ENCODE measurements around the gene SYT8. TPM values are rescaled to one million over a fixed set of nuclear protein-coding genes. Genes with fewer than 3 reads are reported as not detected.
A peak's percentile ranks its signal among the peaks of the same experiment; 100 is the strongest.

SYT8 gene
- total and polyA plus RNA-seq, 2 of the 8 experiments (the other 6 are each of a cell fraction or from before 2014, with no cell fraction given): not detected

DNA sequence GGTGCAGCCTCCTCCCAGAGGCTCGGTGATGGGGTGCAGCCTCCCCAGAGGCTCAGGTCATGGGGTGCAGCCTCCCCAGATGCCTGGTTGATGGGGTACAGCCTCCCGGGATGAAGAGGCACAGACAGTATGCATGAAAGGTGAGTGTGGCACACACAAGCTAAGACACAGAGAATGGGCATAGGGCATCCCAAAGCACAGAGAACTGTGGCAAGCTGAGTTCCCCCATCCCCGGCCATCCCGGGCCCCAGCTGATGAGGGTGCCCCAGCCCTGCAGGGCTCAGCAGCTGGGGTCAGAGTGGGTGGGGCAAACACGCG, 4.8 kb upstream of the SYT8 start:
- H3K14ac ChIP-seq (ENCODE audit: insufficient read length): no peak overlapping the region

More for the DNA sequence above, 4.8 kb upstream of the SYT8 start:
- DNase-seq (ENCODE audit: low read depth in 1 of 2, low spot score in 2 of 2) (no peak), FAIRE-seq (no peak)
- no peaks in the 10 kb centered on the region for H3K79me2 ChIP-seq (ENCODE audit: control insufficient read depth in 1 of 2, insufficient read depth in 2 of 2, low read length in 2 of 2)
- H3K23me2 ChIP-seq (ENCODE audit: low read depth, low read length): no peaks in the 10 kb centered on the region
- H2AFZ ChIP-seq (ENCODE audit: low read length): no peak overlapping the region
- H2BK15ac ChIP-seq (ENCODE audit: low read length): no peak overlapping the region
- H4K91ac ChIP-seq (replicated peaks; ENCODE audit: insufficient read length, low read length): no peak overlapping the region
- H3K18ac ChIP-seq (ENCODE audit: extremely low read depth, low read length): no peak overlapping the region
- H4K20me1 ChIP-seq (replicated peaks in 1 of 2; ENCODE audit: control insufficient read depth in 1 of 2, insufficient read depth in 2 of 2, low read length in 2 of 2): no peaks in the 10 kb centered on the region
- no peak overlapping the region for H3K4ac ChIP-seq (replicated peaks; ENCODE audit: insufficient read length, low read depth, low read length)
- H3K9me3 ChIP-seq (ENCODE audit: insufficient read depth in 2 of 2, low read depth in 1 of 2, low read length in 1 of 2): no peaks in the 10 kb centered on the region
- no peak overlapping the region for H3K56ac ChIP-seq (replicated peaks; ENCODE audit: insufficient read length, low read depth, low read length)
- no peaks in the 10 kb centered on the region for H3K36me3 ChIP-seq (ENCODE audit: control insufficient read depth in 2 of 4, insufficient read depth in 4 of 4, low read length in 3 of 4)
- no peak overlapping the region for H2BK120ac ChIP-seq (replicated peaks; ENCODE audit: low read depth, low read length)
- H3K4me2 ChIP-seq (ENCODE audit: insufficient read depth in 1 of 2, low read depth in 2 of 2, low read length in 2 of 2): no peak overlapping the region
- H3K4me3 ChIP-seq (ENCODE audit: extremely low read depth in 1 of 4, insufficient read depth in 2 of 4, low read depth in 3 of 4, low read length in 4 of 4): no peak overlapping the region
- no peak overlapping the region for H3K27ac ChIP-seq (ENCODE audit: low read depth, low read length)
- H2BK20ac ChIP-seq (ENCODE audit: low read length): no peak overlapping the region
- CTCF ChIA-PET (ENCODE audit: partially characterized antibody): interaction anchor here (0.7 to 15.8 kb wide), 8 partner anchors 22 to 337 kb away, joined by 3 to 439 read pairs (median 14); no protein-coding TSS in a partner anchor
- no peak overlapping the region for H2BK5ac ChIP-seq (ENCODE audit: low read depth, low read length)
- H3K9ac ChIP-seq (replicated peaks in 1 of 4; ENCODE audit: extremely low read depth in 1 of 4, low read depth in 3 of 4, low read length in 3 of 4): no peak overlapping the region
- 0 out of 2 replicates have a peak overlapping the region, but pooled peaks have one; percentile 24 for H2AK5ac ChIP-seq (ENCODE audit: low read depth, low read length)
- TF ChIP-seq SP2 (IDR thresholded peaks at IDR 0.05; ENCODE audit: low read length): no peak
- TF ChIP-seq CTBP2 (IDR thresholded peaks at IDR 0.05; ENCODE audit: borderline replicate concordance, insufficient read depth, insufficient read length, low read length): no peak
- no peak for TF ChIP-seq HDAC6 (IDR thresholded peaks at IDR 0.05; ENCODE audit: low read depth, low read length)
- no peak for TF ChIP-seq SIX5 (IDR thresholded peaks at IDR 0.05; ENCODE audit: low read depth, low read length)
- TF ChIP-seq RBBP5 (IDR thresholded peaks at IDR 0.05; ENCODE audit: borderline replicate concordance, low read depth, low read length): no peak
- no peak for TF ChIP-seq RXRA (IDR thresholded peaks at IDR 0.05; ENCODE audit: insufficient read depth, low read depth, low read length)
- TF ChIP-seq SUZ12 (IDR thresholded peaks at IDR 0.05; ENCODE audit: low read length): no peak
- no peak for TF ChIP-seq SIRT6 (IDR thresholded peaks at IDR 0.05; ENCODE audit: low read length)
- no peak overlapping the region for H4K5ac ChIP-seq (ENCODE audit: insufficient read length, low read depth, low read length)
- 90% methylated on average over 6 of the region's 6 CpGs; no CpG with 5 or more reads in 1 of the 2 experiments for WGBS, 2 experiments (ENCODE audit: extremely low coverage in 1 of 2, insufficient coverage in 1 of 2, insufficient read length in 1 of 2, insufficient replicate concordance in 2 of 2, low coverage in 1 of 2, low lambda C conversion rate in 2 of 2, missing lambda C conversion rate in 1 of 2)
- no peak overlapping the region for H4K8ac ChIP-seq (ENCODE audit: extremely low read depth, insufficient read depth, low read length)
- H3K4me1 ChIP-seq (replicated peaks in 1 of 4; ENCODE audit: control insufficient read depth in 3 of 4, insufficient read depth in 4 of 4, low read length in 3 of 4): peaks cover 0 to 4% (median 3%) of the 10 kb centered on the region in 4 experiments; a peak in 5 of 7 replicates
- no peak overlapping the region for H2BK12ac ChIP-seq (ENCODE audit: low read depth, low read length)
- POLR2A ChIA-PET (ENCODE audit: partially characterized antibody): no interaction called here
- no peak overlapping the region for H3K23ac ChIP-seq (ENCODE audit: insufficient read length)
- H3K27me3 ChIP-seq (replicated peaks in 1 of 4; ENCODE audit: control insufficient read depth in 3 of 4, extremely low read depth in 1 of 4, insufficient read depth in 3 of 4, low read length in 3 of 4): peaks cover 0 to 6% (median 1%) of the 10 kb centered on the region in 4 experiments; a peak in 3 of 7 replicates
- H3K79me1 ChIP-seq (ENCODE audit: low read depth, low read length): no peaks in the 10 kb centered on the region
